IMR-90 (cell line): ENCODE data around the gene KITLG. TPM values are rescaled to one million over a fixed set of nuclear protein-coding genes. Genes with fewer than 3 reads are reported as not detected.
A peak's percentile ranks its signal among the peaks of the same experiment; 100 is the strongest.

Experiments used
- ATAC-seq: fragments of 200-7000 bp; cut with Tn5 transposase; 2 replicates; pipeline ENCODE4 v1.9.1; 2020; ENCODE audit warnings: low read depth, mild to moderate bottlenecking, moderate library complexity
- BruUV-seq: library from RNA; stranded (reverse); fragments of 400-500 nt; replicated peaks from 2 replicates; lab custom pipeline; 2021; lab: Mats Ljungman, UMichigan
- CTCF ChIA-PET: fragments of 300-600 bp; formaldehyde crosslinking; extraction: SDS; loops from one replicate; lab custom pipeline; 2021; ENCODE audit warnings: antibody characterized with exemption; lab: Yijun Ruan, JAX
- POLR2A ChIA-PET: fragments of 300-600 bp; sonication (Branson Sonifier 250); formaldehyde crosslinking; loops from one replicate; lab custom pipeline; 2022; ENCODE audit warnings: antibody characterized with exemption; ENCODE audit not compliant: unreplicated experiment; lab: Charles Lee
- DNase-seq: peaks from one replicate; pipeline ENCODE4 v3.0.0; 2013
- H2AFZ ChIP-seq: replicated peaks from 2 replicates; pipeline ENCODE3; 2013; ENCODE audit warnings: low read length, mild to moderate bottlenecking; ENCODE audit not compliant: poor library complexity
- H2AK5ac ChIP-seq: 2 replicates; pipeline ENCODE4 v1.6.1; 2013; ENCODE audit warnings: low read depth, low read length, inconsistent platforms
- H2AK9ac ChIP-seq: replicated peaks from 2 replicates; pipeline ENCODE3; 2013; ENCODE audit warnings: mild to moderate bottlenecking, low read depth, low read length, moderate library complexity; ENCODE audit not compliant: poor library complexity
- H2BK120ac ChIP-seq: 2 replicates; pipeline ENCODE4 v1.6.1; 2013; ENCODE audit warnings: low read depth, low read length, inconsistent platforms
- H2BK15ac ChIP-seq: 3 replicates; pipeline ENCODE4 v1.6.1; 2013; ENCODE audit warnings: low read depth, low read length, inconsistent platforms
- H2BK20ac ChIP-seq: 2 replicates; pipeline ENCODE4 v1.6.1; 2013; ENCODE audit warnings: low read depth, mild to moderate bottlenecking, inconsistent platforms, low read length, moderate library complexity
- H2BK5ac ChIP-seq: 2 replicates; pipeline ENCODE4 v1.6.1; 2013; ENCODE audit warnings: mild to moderate bottlenecking, low read depth, low read length, inconsistent platforms; ENCODE audit not compliant: poor library complexity, severe bottlenecking
- H3K14ac ChIP-seq: replicated peaks from 2 replicates; pipeline ENCODE4 v1.6.1; 2013; ENCODE audit warnings: low read depth, low read length, inconsistent platforms
- H3K18ac ChIP-seq: 2 replicates; pipeline ENCODE4 v1.6.1; 2013; ENCODE audit warnings: low read depth, low read length, control low read depth
- H3K23ac ChIP-seq: 2 replicates; pipeline ENCODE4 v1.6.1; 2013; ENCODE audit warnings: low read depth, low read length, inconsistent platforms
- H3K27ac ChIP-seq: 2 replicates; pipeline ENCODE4 v1.5.1; 2013; ENCODE audit warnings: mild to moderate bottlenecking, control low read depth, low read length; ENCODE audit not compliant: insufficient read depth
- H3K27me3 ChIP-seq: 2 replicates; pipeline ENCODE4 v1.6.1; 2013; ENCODE audit warnings: low read length; ENCODE audit not compliant: control insufficient read depth, insufficient read depth
- H3K36me3 ChIP-seq: 2 replicates; pipeline ENCODE4 v1.6.1; 2013; ENCODE audit warnings: low read length, mixed read lengths; ENCODE audit not compliant: control insufficient read depth, insufficient read depth
- H3K4ac ChIP-seq: 2 replicates; pipeline ENCODE4 v1.6.1; 2013; ENCODE audit warnings: low read depth, low read length, inconsistent platforms
- H3K4me1 ChIP-seq: 2 replicates; pipeline ENCODE4 v1.6.1; 2013; ENCODE audit warnings: low read length, mixed read lengths; ENCODE audit not compliant: control insufficient read depth, insufficient read depth
- H3K4me2 ChIP-seq: 2 replicates; pipeline ENCODE4 v1.6.1; 2013; ENCODE audit warnings: low read depth, mild to moderate bottlenecking, control low read depth, low read length, moderate library complexity
- H3K4me3 ChIP-seq: 2 replicates; pipeline ENCODE4 v1.5.1; 2013; ENCODE audit warnings: low read depth, mild to moderate bottlenecking, control low read depth, low read length, moderate library complexity; ENCODE audit not compliant: insufficient read depth
- H3K56ac ChIP-seq: 2 replicates; pipeline ENCODE4 v1.6.1; 2013; ENCODE audit warnings: low read length, inconsistent platforms; ENCODE audit not compliant: insufficient read depth; ENCODE audit errors: extremely low read depth
- H3K79me1 ChIP-seq, 2 experiments: 2 replicates each; pipeline ENCODE4 v1.6.1; 2013; ENCODE audit warnings: low read length in 2 of 2, inconsistent platforms in 1 of 2, low read depth in 1 of 2
- H3K9ac ChIP-seq: 2 replicates; pipeline ENCODE4 v1.6.1; 2013; ENCODE audit warnings: low read depth, low read length, control low read depth
- H3K9me1 ChIP-seq: 2 replicates; pipeline ENCODE4 v1.6.1; 2013; ENCODE audit warnings: low read length, inconsistent platforms; ENCODE audit not compliant: insufficient read depth
- H3K9me3 ChIP-seq: 2 replicates; pipeline ENCODE4 v1.6.1; 2013; ENCODE audit warnings: low read length; ENCODE audit not compliant: control insufficient read depth, insufficient read depth
- H4K20me1 ChIP-seq: 2 replicates; pipeline ENCODE4 v1.6.1; 2013; ENCODE audit warnings: low read length, inconsistent platforms; ENCODE audit not compliant: insufficient read depth
- H4K5ac ChIP-seq: 2 replicates; pipeline ENCODE4 v1.6.1; 2013; ENCODE audit warnings: mild to moderate bottlenecking, low read depth, low read length, control low read depth
- H4K8ac ChIP-seq, 2 experiments: 2 replicates each; pipeline ENCODE4 v1.6.1; 2013; ENCODE audit warnings: low read depth in 2 of 2, low read length in 2 of 2, control low read depth in 1 of 2, inconsistent platforms in 1 of 2
- H4K91ac ChIP-seq: 2 replicates; pipeline ENCODE4 v1.6.1; 2013; ENCODE audit warnings: low read depth, low read length, inconsistent platforms; ENCODE audit not compliant: insufficient read depth
- CHD1 ChIP-seq: IDR thresholded peaks from 2 replicates; pipeline ENCODE4 v1.6.1; 2012; ENCODE audit warnings: low read depth, low read length, improper control_type of control experiment
- CTCF ChIP-seq: conservative IDR thresholded peaks from 2 replicates; pipeline ENCODE4 v1.5.1; 2012; ENCODE audit warnings: mild to moderate bottlenecking, low read depth, low read length, improper control_type of control experiment
- MXI1 ChIP-seq: IDR thresholded peaks from 2 replicates; pipeline ENCODE4 v1.6.1; 2012; ENCODE audit warnings: low read depth, mild to moderate bottlenecking, low read length, moderate library complexity, borderline replicate concordance
- SMC3 ChIP-seq: fragments of 150-350 bp; IDR thresholded peaks from 2 replicates; pipeline ENCODE4 v1.6.1; 2016; ENCODE audit warnings: low read depth, mild to moderate bottlenecking, antibody characterized with exemption, low read length, moderate library complexity
- WGBS, 2 experiments: methylation state at CpG; one replicate each; pipeline versions ENCODE4 v1.1.5 to v1.1.7; 2013; ENCODE audit warnings: missing lambda C conversion rate in 2 of 2; ENCODE audit not compliant: insufficient read length in 1 of 2; ENCODE audit errors: extremely low coverage in 2 of 2; 5-methylcytosine and 5-hydroxymethylcytosine counted together
- dilution Hi-C: fragments of 300-500 bp; cut with HindIII; formaldehyde crosslinking; loops from one replicate; pipeline ENCODE4 v1.14.3; 2018; ENCODE audit warnings: low sequenced_read_pairs; ENCODE audit not compliant: unreplicated experiment
- in situ Hi-C: fragments of 300-500 bp; cut with MboI; formaldehyde crosslinking; loops from 3 replicates; pipeline ENCODE4 v1.14.3; 2019; ENCODE audit warnings: low sequenced_read_pairs, inconsistent platforms, mixed read lengths
- intact Hi-C: fragments of 100-400 bp; cut with micrococcal nuclease; formaldehyde crosslinking; loops from 2 replicates; pipeline ENCODE4 v1.10.0; 2022
- polyA plus RNA-seq, 3 experiments: library from polyadenylated mRNA; depleted of rRNA; stranded (reverse); fragments of >200 nt; gene quantifications; 2 replicates each; pipeline ENCODE4 v1.2.3, GENCODE V29; 2012; ENCODE audit warnings: low replicate concordance in 1 of 3
- total RNA-seq: library from RNA; depleted of rRNA; stranded (reverse); fragments of >200 nt; gene quantifications from 2 replicates; pipeline ENCODE4 v1.2.3, GENCODE V29; 2012

The KITLG gene
- total and polyA plus RNA-seq, 2 of the 4 experiments (the other 2 are of a cell fraction): 14.5 to 87.5 TPM

- TF ChIP-seq CHD1: no peak
Observed at GRCh38 chr12:88520436-88520820, 59.8 kb downstream of the KITLG start (continued).

- no CpG with 5 or more reads among the region's 3 CpGs for WGBS, 2 experiments
- DNase-seq: peak; percentile 41
- Histone ChIP-seq H3K14ac (no peak overlapping the region), H3K4ac (no peak overlapping the region), H3K9me1 (peaks cover 4% of the 10 kb centered on the region; the same call in 1 of the 2 replicates), H2AFZ (no peak overlapping the region), H2AK9ac (no peak overlapping the region), H3K9me3 (no peaks in the 10 kb centered on the region), H4K91ac (no peak overlapping the region), H4K8ac (no peak overlapping the region), H3K4me3 (no peak overlapping the region), H3K18ac (peak overlapping the region; percentile 11; the same call in 1 of the 2 replicates), H2BK20ac (peak overlapping the region; percentile 32; the same call in 1 of the 2 replicates), H3K36me3 (no peaks in the 10 kb centered on the region; the same call in 1 of the 2 replicates), H2BK15ac (no peak overlapping the region), H2BK5ac (peak overlapping the region; percentile 10), H3K79me1 (peaks cover 5 to 31% of the 10 kb centered on the region in 2 experiments), H3K56ac (no peak overlapping the region), H4K20me1 (no peaks in the 10 kb centered on the region), H3K9ac (no peak overlapping the region), H3K4me1 (no peaks in the 10 kb centered on the region), H2AK5ac (no peak overlapping the region), H3K23ac (no peak overlapping the region), H4K5ac (no peak overlapping the region), H3K27ac (peak overlapping the region; percentile 46; the same call in 1 of the 2 replicates), H3K27me3 (no peaks in the 10 kb centered on the region), H2BK120ac (no peak overlapping the region), H3K4me2 (peak overlapping the region; percentile 26; the same call in 1 of the 2 replicates)
- intact Hi-C loops: loop anchor here (10.0 kb wide), 1 partner anchor 185 kb away; no protein-coding TSS in a partner anchor
- TF ChIP-seq SMC3: no peak
- TF ChIP-seq CTCF: no peak
- TF ChIP-seq MXI1: no peak
- ChIA-PET POLR2A (no interaction called here), CTCF (no interaction called here)
- ATAC-seq: no peak
- BruUV-seq: no TSS peak
- in situ Hi-C loops: no loop called here
- dilution Hi-C loops: no loop called here
Observed at GRCh38 chr12:88519802-88520435, 60.4 kb downstream of the KITLG start.
